ENCODE results near the gene ELAVL2. TPM values are rescaled to one million over a fixed set of nuclear protein-coding genes. Genes with fewer than 3 reads are reported as not detected.

Gene ELAVL2
- total RNA-seq, 1 experiment from 2014 or later, result 35.9 TPM

- TF ChIP-seq MYBL2 (CRISPR knock-in tag; IDR thresholded peaks at IDR 0.05) (no peak), TCF7 (CRISPR knock-in tag; IDR thresholded peaks at IDR 0.05; ENCODE audit: low read depth) (no peak), JUN (CRISPR knock-in tag; IDR thresholded peaks at IDR 0.05) (no peak), ZNF281 (CRISPR knock-in tag; IDR thresholded peaks at IDR 0.05) (no peak)
Observed at GRCh38 chr9:23823269-23823668, 2.8 kb downstream of the ELAVL2 start (continued).

- TF ChIP-seq ZNF219 (CRISPR knock-in tag; IDR thresholded peaks at IDR 0.05; ENCODE audit: borderline replicate concordance), result peak; percentile 75; the same call in 1 of the 2 replicates
- TF ChIP-seq FOXP4 (CRISPR knock-in tag; IDR thresholded peaks at IDR 0.05), result 0 out of 2 replicates have a peak, but pooled peaks have one; percentile 61
- TF ChIP-seq PREB (CRISPR knock-in tag; IDR thresholded peaks at IDR 0.05; ENCODE audit: borderline replicate concordance), result no peak
- no peak for TF ChIP-seq PRRX2 (CRISPR knock-in tag; IDR thresholded peaks at IDR 0.05)
- TF ChIP-seq FOXK1 (CRISPR knock-in tag; IDR thresholded peaks at IDR 0.05), result peak; percentile 22; the same call in 1 of the 2 replicates
- peak; percentile 69 for TF ChIP-seq MAX (CRISPR knock-in tag; IDR thresholded peaks at IDR 0.05)
- TF ChIP-seq ZNF281 (CRISPR knock-in tag; IDR thresholded peaks at IDR 0.05), result peak; percentile 80; the same call in 1 of the 2 replicates
- TF ChIP-seq USF2 (CRISPR knock-in tag; IDR thresholded peaks at IDR 0.05), result 0 out of 2 replicates have a peak, but pooled peaks have one; percentile 9
- peak; percentile 61; the same call in 1 of the 2 replicates for TF ChIP-seq ESRRA (CRISPR knock-in tag; IDR thresholded peaks at IDR 0.05; ENCODE audit: borderline replicate concordance)
- TF ChIP-seq HMGXB4 (CRISPR knock-in tag; IDR thresholded peaks at IDR 0.05), result 0 out of 2 replicates have a peak, but pooled peaks have one; percentile 51
- no peak for TF ChIP-seq NFE2L1 (CRISPR knock-in tag; IDR thresholded peaks at IDR 0.05)
- TF ChIP-seq FOXP1 (CRISPR knock-in tag; IDR thresholded peaks at IDR 0.05; ENCODE audit: borderline replicate concordance), result 0 out of 2 replicates have a peak, but pooled peaks have one; percentile 38
- no peak for TF ChIP-seq ZNF423 (CRISPR knock-in tag; IDR thresholded peaks at IDR 0.05)
- no peak for TF ChIP-seq CREM (CRISPR knock-in tag; IDR thresholded peaks at IDR 0.05)
- peak; percentile 78 for TF ChIP-seq ETV6 (CRISPR knock-in tag; IDR thresholded peaks at IDR 0.05)
- TF ChIP-seq ZNF232 (CRISPR knock-in tag; IDR thresholded peaks at IDR 0.05), result peak; percentile 36; the same call in 1 of the 2 replicates
- peak; percentile 70 for DNase-seq (ENCODE audit: low spot score)
- peaks cover 32% of the 10 kb centered on the region for H3K4me1 Mint-ChIP-seq
- peak overlapping the region; percentile 50 for H3K27ac Mint-ChIP-seq
- H3K36me3 Mint-ChIP-seq, result no peaks in the 10 kb centered on the region
- ATAC-seq, result peak; percentile 15
- no peak overlapping the region for H3K4me3 Mint-ChIP-seq
- no peaks in the 10 kb centered on the region for H3K9me3 Mint-ChIP-seq
- H3K27me3 Mint-ChIP-seq (ENCODE audit: low read depth), result no peaks in the 10 kb centered on the region
- ChIA-PET CTCF (no interaction called here), POLR2A (interaction anchor here (1.0 kb wide), 1 partner anchor 9 kb away, joined by 3 read pairs; no protein-coding TSS in a partner anchor)
Observed at GRCh38 chr9:23822261-23823169, 3.5 kb downstream of the ELAVL2 start.
